Measurements from ENCODE around the gene UCP3.

UCP3 gene

DNA sequence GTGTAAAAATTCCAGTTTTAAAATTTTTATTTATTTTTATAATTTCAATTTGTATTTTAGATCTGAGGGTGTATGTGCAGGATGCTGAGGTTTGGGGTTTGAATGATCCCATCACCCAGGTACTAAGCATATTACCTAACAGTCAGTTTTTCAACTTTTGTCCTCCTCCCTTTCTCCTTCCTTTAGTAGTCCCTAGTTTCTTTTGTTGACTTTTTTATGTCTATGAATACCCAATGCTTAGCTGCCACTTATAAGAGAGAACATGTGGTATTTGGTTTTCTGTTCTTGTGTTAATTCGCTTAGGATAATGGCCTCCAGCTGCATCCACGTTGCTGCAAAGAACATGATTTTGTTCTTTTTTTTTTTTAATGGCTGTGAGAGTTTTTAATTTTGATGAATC is 35.7 kb upstream of the UCP3 start:
- DNase-seq (ENCODE audit: low spot score): no peak
- TF ChIP-seq, protein P1, sequence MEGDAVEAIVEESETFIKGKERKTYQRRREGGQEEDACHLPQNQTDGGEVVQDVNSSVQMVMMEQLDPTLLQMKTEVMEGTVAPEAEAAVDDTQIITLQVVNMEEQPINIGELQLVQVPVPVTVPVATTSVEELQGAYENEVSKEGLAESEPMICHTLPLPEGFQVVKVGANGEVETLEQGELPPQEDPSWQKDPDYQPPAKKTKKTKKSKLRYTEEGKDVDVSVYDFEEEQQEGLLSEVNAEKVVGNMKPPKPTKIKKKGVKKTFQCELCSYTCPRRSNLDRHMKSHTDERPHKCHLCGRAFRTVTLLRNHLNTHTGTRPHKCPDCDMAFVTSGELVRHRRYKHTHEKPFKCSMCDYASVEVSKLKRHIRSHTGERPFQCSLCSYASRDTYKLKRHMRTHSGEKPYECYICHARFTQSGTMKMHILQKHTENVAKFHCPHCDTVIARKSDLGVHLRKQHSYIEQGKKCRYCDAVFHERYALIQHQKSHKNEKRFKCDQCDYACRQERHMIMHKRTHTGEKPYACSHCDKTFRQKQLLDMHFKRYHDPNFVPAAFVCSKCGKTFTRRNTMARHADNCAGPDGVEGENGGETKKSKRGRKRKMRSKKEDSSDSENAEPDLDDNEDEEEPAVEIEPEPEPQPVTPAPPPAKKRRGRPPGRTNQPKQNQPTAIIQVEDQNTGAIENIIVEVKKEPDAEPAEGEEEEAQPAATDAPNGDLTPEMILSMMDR (IDR thresholded peaks at IDR 0.05; ENCODE audit: borderline replicate concordance, control extremely low read depth, extremely low read depth, insufficient read depth, missing control alignments): no peak
- in situ Hi-C loops (cut with MboI; ENCODE audit: low sequenced_read_pairs, unreplicated experiment): no loop called here

DNA sequence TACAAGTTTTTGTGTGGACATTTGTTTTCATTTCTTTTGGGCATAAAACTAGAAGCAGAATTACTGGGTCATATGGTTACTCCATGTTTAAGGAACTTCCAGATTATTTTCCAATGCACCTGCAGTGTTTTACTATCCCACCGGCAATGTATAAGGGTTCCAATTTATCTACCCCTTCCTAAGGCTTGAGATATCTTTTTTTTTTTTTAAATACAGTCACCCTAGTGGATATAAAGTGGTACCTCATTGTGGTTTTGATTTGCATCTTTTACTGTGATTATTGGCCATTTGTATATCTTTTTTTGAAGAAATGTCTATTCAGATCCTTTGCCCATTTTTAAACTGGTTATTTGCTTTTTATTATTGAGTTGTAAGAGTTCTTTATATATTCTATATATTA is 34.6 kb upstream of the UCP3 start:
- DNase-seq (ENCODE audit: low spot score): no peak
- TF ChIP-seq, protein P1 (IDR thresholded peaks at IDR 0.05; ENCODE audit: borderline replicate concordance, control extremely low read depth, extremely low read depth, insufficient read depth, missing control alignments): no peak
- in situ Hi-C loops (cut with MboI; ENCODE audit: low sequenced_read_pairs, unreplicated experiment): no loop called here

DNA sequence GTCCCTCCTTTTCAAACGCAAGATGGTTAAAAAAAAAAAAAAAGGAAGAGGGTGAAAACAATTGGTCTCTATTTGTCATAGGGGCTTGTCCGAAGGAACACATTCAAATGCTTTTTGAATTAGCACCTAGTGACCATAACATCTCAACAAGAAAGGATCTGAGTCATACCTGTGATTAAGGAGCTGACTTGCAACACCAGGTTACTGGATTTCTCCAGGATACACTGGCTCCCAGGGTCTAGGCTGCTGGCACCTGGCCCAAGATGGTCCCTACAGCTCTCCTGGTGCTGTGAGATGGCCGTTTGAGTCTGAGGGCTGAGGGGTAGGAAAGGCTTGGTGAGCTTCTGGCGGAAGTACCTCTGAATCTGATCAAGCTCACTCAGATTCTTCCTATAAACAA is 28.4 kb upstream of the UCP3 start:
- in situ Hi-C loops (cut with MboI; ENCODE audit: low sequenced_read_pairs, unreplicated experiment): no loop called here
- TF ChIP-seq, protein P1 (IDR thresholded peaks at IDR 0.05; ENCODE audit: borderline replicate concordance, control extremely low read depth, extremely low read depth, insufficient read depth, missing control alignments): no peak
- DNase-seq (ENCODE audit: low spot score): no peak

DNA sequence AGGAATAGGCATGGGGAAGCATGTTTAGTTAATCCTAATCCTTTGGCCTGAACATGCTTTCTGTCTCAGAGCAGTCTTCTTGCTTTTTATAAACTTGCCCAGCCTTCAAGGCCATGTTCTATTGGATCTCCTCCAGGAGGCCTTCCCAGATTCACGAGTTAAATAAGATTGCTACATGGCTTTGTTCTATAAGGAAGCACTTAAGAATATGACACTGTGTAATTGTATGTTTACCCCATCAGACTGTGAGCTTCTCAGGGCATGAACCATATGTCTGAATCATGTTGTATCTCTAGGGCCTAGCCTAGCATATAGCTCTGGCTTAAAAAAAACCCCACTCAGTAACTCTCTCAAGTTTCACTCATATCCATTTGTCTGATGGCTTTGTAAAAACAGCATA is 26.4 kb upstream of the UCP3 start:
- DNase-seq (ENCODE audit: low spot score): no peak
- TF ChIP-seq, protein P1 (IDR thresholded peaks at IDR 0.05; ENCODE audit: borderline replicate concordance, control extremely low read depth, extremely low read depth, insufficient read depth, missing control alignments): no peak
- in situ Hi-C loops (cut with MboI; ENCODE audit: low sequenced_read_pairs, unreplicated experiment): no loop called here

DNA sequence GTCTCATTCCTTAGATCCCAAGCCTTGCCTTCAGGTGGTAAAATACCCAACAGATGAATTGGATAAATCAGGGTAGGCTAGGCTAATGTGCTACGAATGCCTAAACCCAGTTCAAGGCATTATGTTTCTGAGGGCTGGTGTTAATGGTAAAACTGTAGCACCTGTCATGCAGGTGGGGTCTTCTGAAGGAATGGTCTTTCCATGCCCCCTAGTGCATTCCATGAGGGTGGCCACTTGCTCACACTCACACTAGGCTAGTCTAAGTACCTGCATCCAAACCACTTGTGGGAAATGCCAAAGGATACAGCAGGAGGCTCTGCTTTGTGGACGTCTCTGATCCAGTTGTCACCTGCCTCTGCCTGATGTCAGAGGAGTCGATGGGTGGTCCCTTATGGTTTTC is 24.2 kb upstream of the UCP3 start:
- TF ChIP-seq, protein P1 (IDR thresholded peaks at IDR 0.05; ENCODE audit: borderline replicate concordance, control extremely low read depth, extremely low read depth, insufficient read depth, missing control alignments): no peak
- DNase-seq (ENCODE audit: low spot score): no peak
- in situ Hi-C loops (cut with MboI; ENCODE audit: low sequenced_read_pairs, unreplicated experiment): no loop called here

DNA sequence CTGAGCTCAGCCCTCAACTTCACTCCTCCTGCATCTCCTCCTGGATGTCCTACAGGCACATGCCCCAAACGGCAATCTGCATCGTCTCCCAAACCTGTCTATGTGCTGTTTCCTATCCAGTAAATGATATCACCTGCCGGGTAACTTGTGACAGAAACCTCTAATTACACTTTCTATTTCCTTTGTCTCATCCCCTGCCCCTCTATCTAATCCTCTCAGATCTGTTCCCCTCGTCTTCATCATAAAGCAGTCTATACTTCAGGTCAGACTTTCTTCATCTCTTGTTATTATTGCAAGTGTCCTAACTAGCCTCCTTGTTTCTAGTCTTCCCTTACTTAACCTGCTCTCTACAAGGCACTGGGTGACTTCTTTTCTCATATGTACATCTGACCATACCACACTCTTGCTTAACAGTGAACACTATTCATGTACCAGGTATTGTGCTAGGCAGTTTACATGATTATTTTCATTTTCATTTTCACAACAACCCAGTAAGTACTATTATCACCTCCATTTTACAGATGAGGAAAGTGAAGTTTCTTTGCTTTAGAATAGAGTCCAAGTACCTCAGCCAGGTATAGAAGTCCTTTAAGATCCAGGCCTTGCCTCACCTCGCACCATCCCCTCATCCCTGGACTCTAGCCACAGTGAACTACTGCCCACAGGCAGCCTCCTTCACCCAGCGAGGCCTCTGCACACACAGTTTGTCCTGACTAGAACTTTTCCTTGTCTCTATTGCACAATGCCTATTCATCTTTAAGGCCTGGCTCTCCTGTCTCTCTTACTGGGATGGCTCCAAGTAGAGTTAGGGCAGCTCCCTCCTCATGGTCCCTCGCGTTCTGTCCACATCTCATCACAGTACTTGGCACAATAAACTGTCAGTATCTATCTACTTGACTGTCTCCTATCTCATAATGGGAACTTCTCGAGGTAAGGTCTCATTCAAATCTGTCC is 22.1 kb upstream of the UCP3 start:
- in situ Hi-C loops (cut with MboI; ENCODE audit: low sequenced_read_pairs, unreplicated experiment): no loop called here
- TF ChIP-seq, protein P1 (IDR thresholded peaks at IDR 0.05; ENCODE audit: borderline replicate concordance, control extremely low read depth, extremely low read depth, insufficient read depth, missing control alignments): no peak
- no peak for DNase-seq (ENCODE audit: low spot score)

All from GM13976 (cell line).